GM12872 (cell line): Measurements from ENCODE around the gene KATNBL1.

Experiments
- CTCF ChIP-seq: IDR thresholded peaks from 3 replicates; pipeline ENCODE4 v1.5.1; 2011; ENCODE audit warnings: low read depth, mild to moderate bottlenecking, low read length, moderate library complexity; ENCODE audit not compliant: insufficient read depth

KATNBL1 gene

GRCh38 chr15:34109797-34110663, 99.9 kb downstream of the KATNBL1 start:
- peak; percentile 62 for TF ChIP-seq CTCF

DNA sequence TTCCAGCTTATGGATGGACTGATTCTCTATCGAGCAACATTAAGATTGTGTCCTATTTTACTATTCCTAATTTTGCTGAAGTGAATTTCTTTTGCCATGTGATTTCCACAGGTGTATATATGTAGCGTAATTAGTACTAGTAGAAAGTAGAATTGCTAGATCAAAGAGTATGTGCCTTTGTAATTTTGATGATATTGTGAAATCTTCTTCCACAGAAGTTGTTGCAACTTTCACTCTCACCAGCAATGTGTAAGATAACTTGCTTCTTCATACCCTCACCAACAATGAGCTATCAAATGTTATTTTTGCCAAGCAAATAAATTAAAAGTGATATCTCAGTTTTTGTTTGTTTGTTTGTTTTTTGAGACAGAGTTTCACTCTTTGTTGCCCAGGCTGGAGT, 102.6 kb downstream of the KATNBL1 start:
- no peak for TF ChIP-seq CTCF

- no peak for TF ChIP-seq CTCF
These were observed 103.5 kb downstream of the KATNBL1 start for GRCh38 chr15:34106423-34106822.

DNA sequence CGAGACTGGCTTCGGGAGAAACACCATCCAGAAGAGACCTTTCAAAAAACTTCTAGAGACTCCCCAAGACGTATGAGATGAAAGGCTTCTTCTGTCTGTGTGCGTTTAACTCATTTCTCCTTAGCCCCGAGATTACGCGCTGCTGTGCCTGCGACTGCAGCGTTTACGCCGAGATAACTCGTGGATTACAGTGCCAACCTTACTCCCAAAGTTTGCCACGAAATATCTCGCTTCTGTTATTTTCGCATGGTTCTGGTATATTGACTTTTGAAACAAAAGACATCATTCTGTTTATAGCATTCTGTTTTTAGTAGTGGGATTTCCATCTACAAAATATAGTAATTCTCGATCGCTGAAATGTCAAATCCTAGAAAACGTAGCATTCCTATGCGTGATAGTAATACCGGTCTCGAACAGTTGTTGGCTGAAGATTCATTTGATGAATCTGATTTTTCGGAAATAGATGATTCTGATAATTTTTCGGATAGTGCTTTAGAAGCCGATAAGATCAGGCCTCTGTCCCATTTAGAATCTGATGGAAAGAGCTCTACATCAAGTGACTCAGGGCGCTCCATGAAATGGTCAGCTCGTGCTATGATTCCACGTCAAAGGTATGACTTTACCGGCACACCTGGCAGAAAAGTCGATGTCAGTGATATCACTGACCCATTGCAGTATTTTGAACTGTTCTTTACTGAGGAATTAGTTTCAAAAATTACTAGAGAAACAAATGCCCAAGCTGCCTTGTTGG, 107.5 kb downstream of the KATNBL1 start:
- no peak for TF ChIP-seq CTCF

- TF ChIP-seq CTCF = no peak
These were observed 108.3 kb downstream of the KATNBL1 start, which contains the start of the genes EMC7 and PGBD4 for GRCh38 chr15:34101366-34102174. Gene EMC7 (minus strand): TSS chr15:34101862. CDS start chr15:34101839, 23 bp downstream. Gene PGBD4 (plus strand): TSS chr15:34102083. CDS start chr15:34102532, 449 bp downstream.

GRCh38 chr15:34099914-34100313, 110.0 kb downstream of the KATNBL1 start:
- no peak for TF ChIP-seq CTCF
